Stimulated activated naive CD8-positive, alpha-beta T cell treated with anti-CD3 and anti-CD28 coated beads, Interleukin-15, Interleukin-2, amounts not matched to agents 100 ng/mL and 50 ng/mL, for 24 hours (primary cell): ENCODE data around the gene NDUFAF8.

Experiments
- H3K27ac Mint-ChIP-seq: one replicate; pipeline ENCODE4 v1.8.0; 2021; ENCODE audit warnings: mild to moderate bottlenecking, mixed read lengths
- H3K27me3 Mint-ChIP-seq: one replicate; pipeline ENCODE4 v1.8.0; 2021; ENCODE audit warnings: mixed read lengths
- H3K36me3 Mint-ChIP-seq: one replicate; pipeline ENCODE4 v1.8.0; 2021; ENCODE audit warnings: low read depth, mixed read lengths
- H3K4me1 Mint-ChIP-seq: one replicate; pipeline ENCODE4 v1.8.0; 2021; ENCODE audit warnings: low read depth, mixed read lengths
- H3K4me3 Mint-ChIP-seq: one replicate; pipeline ENCODE4 v1.8.0; 2021; ENCODE audit warnings: mild to moderate bottlenecking, mixed read lengths
- H3K9me3 Mint-ChIP-seq: one replicate; pipeline ENCODE4 v1.8.0; 2021; ENCODE audit warnings: mixed read lengths

NDUFAF8 gene

GRCh38 chr17:81228834-81229665, 10.1 kb upstream of the NDUFAF8 start:
- Mint-ChIP-seq H3K9me3 (no peaks in the 10 kb centered on the region), H3K27ac (no peak overlapping the region), H3K4me1 (peaks cover 11% of the 10 kb centered on the region), H3K27me3 (no peaks in the 10 kb centered on the region), H3K36me3 (peaks cover 14% of the 10 kb centered on the region), H3K4me3 (no peak overlapping the region)

DNA sequence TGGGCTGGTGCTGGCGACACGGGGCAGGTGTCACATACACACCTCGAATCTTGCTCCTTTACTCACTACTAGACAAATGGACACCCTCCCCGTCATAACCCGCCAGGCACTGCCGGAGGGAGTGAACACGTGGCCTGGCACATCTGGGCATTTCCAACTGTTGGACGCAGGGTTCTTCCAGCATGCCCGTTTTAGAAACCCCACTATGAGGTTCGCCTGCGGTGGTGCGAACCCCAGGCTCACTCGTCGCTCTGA, 9.5 kb upstream of the NDUFAF8 start:
- peaks cover 11% of the 10 kb centered on the region for H3K4me1 Mint-ChIP-seq
- no peak overlapping the region for H3K4me3 Mint-ChIP-seq
- no peaks in the 10 kb centered on the region for H3K9me3 Mint-ChIP-seq
- H3K36me3 Mint-ChIP-seq = peaks cover 15% of the 10 kb centered on the region
- H3K27me3 Mint-ChIP-seq = no peaks in the 10 kb centered on the region
- H3K27ac Mint-ChIP-seq = no peak overlapping the region

DNA sequence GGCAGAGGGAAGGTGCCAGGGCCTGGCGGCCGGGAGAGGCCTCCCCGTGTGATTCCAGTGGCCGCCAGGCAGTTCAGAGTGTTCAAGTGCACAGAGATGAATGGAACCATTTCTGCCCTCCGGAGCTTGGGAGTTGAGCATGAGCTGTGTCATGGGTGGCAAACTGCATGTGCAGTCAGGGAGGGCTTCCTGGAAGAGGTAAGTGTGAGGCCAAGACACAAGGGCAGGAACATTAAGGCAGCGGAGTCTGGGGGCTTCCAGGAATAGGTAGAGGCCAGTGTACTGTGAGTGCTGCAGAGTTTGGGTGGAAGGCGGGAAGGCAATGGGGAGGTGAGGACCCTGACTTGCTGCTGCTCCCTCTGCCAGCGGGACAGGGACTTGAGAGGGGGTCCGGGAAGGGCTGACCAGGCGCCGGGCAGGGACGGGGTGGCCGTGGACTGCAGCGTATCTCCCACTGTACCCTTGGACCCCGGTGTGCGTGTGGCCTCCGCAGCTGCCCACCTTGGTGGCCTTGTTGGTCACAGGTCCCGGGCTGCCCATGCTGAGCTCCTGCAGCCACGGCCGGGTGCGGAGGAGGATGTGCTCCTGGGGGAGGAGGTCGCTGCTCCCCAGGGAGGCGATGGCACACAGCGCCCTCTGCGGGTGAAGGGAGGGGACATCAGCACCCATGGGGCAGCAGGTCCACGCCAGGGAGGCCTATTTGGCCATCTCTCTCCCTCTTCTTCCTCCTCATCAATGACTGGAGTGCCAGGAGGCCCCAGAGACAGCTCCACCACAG, 8.9 kb upstream of the NDUFAF8 start:
- peaks cover 20% of the 10 kb centered on the region for H3K36me3 Mint-ChIP-seq
- no peak overlapping the region for H3K27ac Mint-ChIP-seq
- H3K9me3 Mint-ChIP-seq = no peaks in the 10 kb centered on the region
- no peak overlapping the region for H3K4me3 Mint-ChIP-seq
- H3K27me3 Mint-ChIP-seq = no peaks in the 10 kb centered on the region
- H3K4me1 Mint-ChIP-seq = peaks cover 15% of the 10 kb centered on the region

GRCh38 chr17:81231121-81231645, 7.9 kb upstream of the NDUFAF8 start:
- Mint-ChIP-seq H3K9me3 (no peaks in the 10 kb centered on the region), H3K4me1 (peaks cover 15% of the 10 kb centered on the region), H3K27ac (no peak overlapping the region), H3K27me3 (no peaks in the 10 kb centered on the region), H3K36me3 (peaks cover 20% of the 10 kb centered on the region), H3K4me3 (no peak overlapping the region)

DNA sequence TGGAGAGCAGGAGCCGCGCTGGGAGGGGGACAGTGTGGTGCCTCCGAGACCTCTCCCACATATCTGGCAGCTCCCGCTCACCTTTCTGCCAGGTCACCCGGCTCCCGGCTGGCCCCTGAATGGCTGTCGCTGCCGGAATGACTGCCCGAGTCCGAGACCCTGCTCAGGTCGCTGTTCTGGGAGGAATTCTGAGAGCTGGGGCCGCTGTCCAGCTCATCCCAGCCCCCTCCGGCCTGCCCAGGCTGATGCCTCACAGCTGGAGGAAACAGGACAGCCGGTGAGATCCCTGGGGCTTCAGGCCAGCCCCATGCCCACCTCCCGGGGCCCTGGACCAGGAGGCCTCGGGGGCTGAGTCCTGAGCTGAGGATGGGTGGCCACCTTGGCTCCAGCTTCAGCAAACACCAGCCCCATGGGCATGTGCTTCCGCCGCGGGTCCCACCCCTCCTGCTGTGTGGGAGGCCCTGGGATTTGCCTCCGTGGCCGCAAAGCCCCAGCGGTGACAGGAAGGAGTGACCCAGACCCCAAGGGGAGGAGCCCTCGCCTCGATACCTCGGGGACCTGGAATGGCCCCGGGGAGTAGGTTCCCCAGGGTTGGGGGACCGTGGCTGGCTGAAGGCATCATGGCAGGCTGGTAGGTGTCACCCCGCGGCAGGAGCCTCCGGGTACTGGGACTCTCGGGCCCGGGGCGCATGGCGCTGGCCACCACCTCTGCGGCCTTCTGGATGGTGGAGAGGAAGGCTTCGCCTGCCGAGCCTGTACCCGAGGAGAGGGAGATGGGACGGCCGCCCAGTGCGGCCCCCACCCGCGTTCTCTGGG, 7.1 kb upstream of the NDUFAF8 start:
- Mint-ChIP-seq H3K9me3 (no peaks in the 10 kb centered on the region), H3K4me3 (no peak overlapping the region), H3K27ac (no peak overlapping the region), H3K4me1 (peaks cover 15% of the 10 kb centered on the region), H3K36me3 (peaks cover 20% of the 10 kb centered on the region), H3K27me3 (no peaks in the 10 kb centered on the region)

DNA sequence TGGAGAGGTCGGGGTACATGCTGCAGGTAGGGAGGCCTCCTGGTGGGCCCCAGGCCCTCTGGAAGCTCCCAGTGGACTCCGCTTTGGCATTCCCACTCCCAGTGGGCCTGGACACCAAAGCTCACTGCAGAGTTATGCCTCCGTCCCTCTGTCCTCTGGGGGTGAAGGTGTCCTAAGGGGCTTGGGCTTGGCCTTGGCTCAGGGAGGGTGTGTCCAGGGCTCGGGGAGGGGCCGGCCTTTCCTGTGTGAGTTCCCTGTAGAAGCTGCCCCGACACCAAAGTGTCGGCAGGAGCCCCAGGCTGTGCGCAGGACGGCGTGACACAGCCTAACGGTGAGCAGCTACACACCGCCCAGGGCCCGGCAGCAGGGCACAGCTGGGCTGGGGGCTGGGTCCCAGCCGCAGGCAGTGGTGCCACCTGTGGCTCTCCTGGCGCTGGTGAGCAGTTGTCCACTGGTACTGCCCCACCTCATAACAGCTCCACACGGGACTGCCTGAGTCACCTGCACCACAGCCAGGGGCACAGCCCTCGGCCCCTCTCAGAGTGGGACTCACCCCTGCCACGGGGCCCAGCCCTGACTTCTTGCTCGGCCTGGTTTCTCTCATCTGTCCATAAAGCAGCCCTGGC, 6.4 kb upstream of the NDUFAF8 start:
- H3K4me1 Mint-ChIP-seq = peaks cover 19% of the 10 kb centered on the region
- H3K27ac Mint-ChIP-seq = no peak overlapping the region
- no peak overlapping the region for H3K4me3 Mint-ChIP-seq
- no peaks in the 10 kb centered on the region for H3K27me3 Mint-ChIP-seq
- H3K36me3 Mint-ChIP-seq = peaks cover 20% of the 10 kb centered on the region
- H3K9me3 Mint-ChIP-seq = no peaks in the 10 kb centered on the region

DNA sequence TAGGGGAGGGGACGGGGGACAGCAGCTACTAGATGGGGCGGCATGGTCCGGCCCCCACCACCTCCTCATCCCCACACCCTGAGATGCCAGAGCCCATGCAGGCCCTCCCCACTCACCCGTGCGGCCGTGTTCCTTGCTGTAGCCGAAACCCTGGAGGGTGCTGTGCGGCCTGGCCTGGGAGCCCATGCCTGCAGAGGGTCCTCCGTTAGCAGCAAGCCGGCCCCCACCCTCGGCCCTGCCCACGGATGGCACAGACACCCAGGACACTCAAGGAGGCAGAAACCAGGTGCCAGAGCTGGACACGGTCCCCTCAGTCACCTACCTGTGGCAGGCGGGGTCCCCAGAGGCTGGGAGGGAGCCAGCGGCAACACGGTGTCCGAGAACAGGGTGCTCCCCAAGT, 5.8 kb upstream of the NDUFAF8 start:
- Mint-ChIP-seq H3K27me3 (no peaks in the 10 kb centered on the region), H3K4me3 (no peak overlapping the region), H3K36me3 (peaks cover 20% of the 10 kb centered on the region), H3K9me3 (no peaks in the 10 kb centered on the region), H3K27ac (no peak overlapping the region), H3K4me1 (peaks cover 17% of the 10 kb centered on the region)

DNA sequence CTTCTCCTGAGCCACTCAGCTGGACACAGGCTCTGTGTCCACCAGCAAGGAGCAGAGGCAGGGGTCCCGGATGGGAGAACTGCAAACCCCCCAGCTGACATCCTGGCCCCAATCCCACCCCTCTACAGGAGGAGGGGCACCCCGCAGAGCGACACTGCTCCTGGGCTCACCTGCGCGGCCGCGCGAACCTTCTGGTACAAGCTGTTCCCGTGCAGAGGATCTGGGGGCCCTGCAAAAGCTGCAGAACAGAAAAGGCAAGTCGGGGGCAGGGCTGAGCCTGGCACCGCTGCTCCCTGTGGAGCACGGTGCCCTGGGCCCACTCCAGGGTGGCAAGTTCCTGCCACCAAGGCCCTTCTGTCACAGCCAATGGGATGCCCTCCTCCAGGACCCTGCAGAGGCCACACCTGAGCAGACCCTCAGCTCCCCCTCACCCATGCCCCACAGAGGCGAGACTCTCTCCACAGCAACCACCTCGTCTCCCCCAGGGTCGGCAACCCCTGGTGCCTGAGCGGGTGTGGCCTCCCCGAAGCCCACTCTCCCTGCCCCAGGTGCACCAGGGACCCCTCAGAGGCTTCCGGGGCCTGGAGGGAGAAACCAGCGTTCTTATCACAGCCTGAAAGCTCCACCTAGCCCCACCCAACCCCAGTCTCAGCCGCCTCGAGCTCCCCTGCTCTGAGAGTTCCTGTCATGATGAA, 5.2 kb upstream of the NDUFAF8 start:
- no peaks in the 10 kb centered on the region for H3K27me3 Mint-ChIP-seq

GRCh38 chr17:81234506-81234855, 4.6 kb upstream of the NDUFAF8 start:
- Mint-ChIP-seq H3K27me3 (no peaks in the 10 kb centered on the region), H3K36me3 (peaks cover 20% of the 10 kb centered on the region), H3K4me1 (peaks cover 16% of the 10 kb centered on the region), H3K27ac (no peak overlapping the region), H3K4me3 (no peak overlapping the region), H3K9me3 (no peaks in the 10 kb centered on the region)

More for the DNA sequence above, 5.2 kb upstream of the NDUFAF8 start:
- peaks cover 20% of the 10 kb centered on the region for H3K36me3 Mint-ChIP-seq
- H3K4me3 Mint-ChIP-seq = no peak overlapping the region
- H3K27ac Mint-ChIP-seq = no peak overlapping the region
- peaks cover 16% of the 10 kb centered on the region for H3K4me1 Mint-ChIP-seq
- H3K9me3 Mint-ChIP-seq = no peaks in the 10 kb centered on the region

DNA sequence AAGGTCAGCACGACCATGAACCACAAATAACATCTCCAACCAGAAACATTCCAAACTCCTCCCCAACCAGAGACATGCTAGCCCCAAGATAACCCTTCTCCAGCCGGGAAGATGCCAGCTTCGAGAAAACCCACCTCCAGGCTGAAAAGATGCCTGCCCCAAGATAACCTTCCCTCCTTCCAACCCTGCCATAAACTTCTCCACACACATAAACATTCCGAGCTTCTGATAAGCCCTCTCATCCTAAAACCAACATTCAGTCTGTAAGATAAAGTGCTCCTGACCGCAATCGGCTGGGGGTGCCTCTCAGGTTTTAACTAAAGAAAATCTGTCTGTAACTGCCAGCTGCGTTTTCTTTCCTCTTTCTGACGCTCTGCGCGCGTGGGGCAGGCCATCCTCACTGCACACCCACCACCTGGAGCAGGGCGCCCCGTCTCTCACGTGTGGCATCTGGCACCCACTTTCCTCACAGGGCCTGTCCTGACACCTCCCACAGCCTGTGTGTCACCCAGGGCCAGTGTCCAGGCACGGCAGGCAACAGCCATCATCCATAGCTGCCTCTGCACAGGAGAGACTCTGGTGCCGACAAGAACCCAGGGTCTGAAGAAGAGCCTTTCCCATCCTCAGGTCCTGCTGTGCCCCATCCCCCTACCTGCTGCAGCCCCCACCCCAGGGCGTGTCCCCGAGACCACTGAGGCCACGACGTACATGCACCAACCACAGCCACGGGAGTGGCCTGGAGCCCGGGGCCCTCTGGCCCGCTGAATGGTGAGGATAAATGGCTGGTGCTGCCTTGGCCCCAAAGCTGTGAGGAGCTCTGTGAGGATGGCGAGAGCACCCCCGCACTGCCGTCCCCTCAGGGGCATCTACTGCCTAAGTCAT, 3.9 kb upstream of the NDUFAF8 start:
- Mint-ChIP-seq H3K27ac (no peak overlapping the region), H3K27me3 (no peaks in the 10 kb centered on the region), H3K36me3 (peaks cover 20% of the 10 kb centered on the region), H3K9me3 (no peaks in the 10 kb centered on the region), H3K4me1 (peaks cover 19% of the 10 kb centered on the region), H3K4me3 (no peak overlapping the region)

GRCh38 chr17:81235822-81236740, 3.0 kb upstream of the NDUFAF8 start:
- Mint-ChIP-seq H3K9me3 (no peaks in the 10 kb centered on the region), H3K27ac (no peak overlapping the region), H3K4me1 (peaks cover 26% of the 10 kb centered on the region), H3K36me3 (peaks cover 18% of the 10 kb centered on the region), H3K4me3 (no peak overlapping the region), H3K27me3 (no peaks in the 10 kb centered on the region)

DNA sequence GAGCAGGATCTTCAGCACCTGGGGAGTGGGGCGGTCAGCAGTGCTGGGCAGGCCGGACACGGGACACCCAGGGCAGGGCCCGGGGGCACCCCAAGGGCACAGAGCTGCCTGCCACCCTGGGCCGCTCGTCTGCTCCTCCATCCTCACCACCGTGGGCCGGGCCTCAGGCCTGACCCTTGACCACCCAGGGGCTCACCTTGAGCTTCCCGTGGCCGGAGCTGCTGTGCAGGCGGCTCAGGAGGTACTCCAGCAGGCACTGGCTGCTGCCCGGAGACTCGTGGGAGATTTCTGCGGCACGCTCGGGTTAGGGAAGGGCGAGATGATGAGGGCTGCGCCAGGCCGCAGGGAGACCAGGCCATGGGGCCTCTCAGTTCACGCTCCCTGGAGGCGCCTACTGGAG, 2.3 kb upstream of the NDUFAF8 start:
- Mint-ChIP-seq H3K9me3 (no peaks in the 10 kb centered on the region), H3K27me3 (no peaks in the 10 kb centered on the region), H3K27ac (no peak overlapping the region), H3K36me3 (peaks cover 21% of the 10 kb centered on the region), H3K4me3 (no peak overlapping the region), H3K4me1 (peaks cover 32% of the 10 kb centered on the region)
